Measurements from ENCODE around the gene NOX3.

Gene NOX3

GRCh38 chr6:155434096-155434495 lies 21.5 kb downstream of the NOX3 start:
- Mint-ChIP-seq H3K4me1 (peaks cover 11 to 12% of the 10 kb centered on the region in 2 donors), H3K9me3 (no peaks in the 10 kb centered on the region), H3K4me3 (no peak overlapping the region), H3K27ac (no peak overlapping the region), H3K27me3 (peaks cover 3 to 9% of the 10 kb centered on the region in 2 donors), H3K36me3 (no peaks in the 10 kb centered on the region)
- no peak for DNase-seq
- ATAC-seq (replicated peaks): no peak

- DNase-seq (no peak), ATAC-seq (replicated peaks) (no peak)
- no peaks in the 10 kb centered on the region for H3K36me3 Mint-ChIP-seq
- H3K4me3 Mint-ChIP-seq: no peak overlapping the region
- no peaks in the 10 kb centered on the region for H3K27me3 Mint-ChIP-seq
- peaks cover 0 to 5% of the 10 kb centered on the region in 2 donors for H3K4me1 Mint-ChIP-seq
- no peaks in the 10 kb centered on the region for H3K9me3 Mint-ChIP-seq
- no peak overlapping the region for H3K27ac Mint-ChIP-seq
These were observed 23.3 kb downstream of the NOX3 start for GRCh38 chr6:155432293-155432692.

GRCh38 chr6:155429321-155429893 lies 26.2 kb downstream of the NOX3 start:
- no peak overlapping the region for H3K4me3 Mint-ChIP-seq
- no peaks in the 10 kb centered on the region for H3K27me3 Mint-ChIP-seq
- peaks cover 0 to 5% of the 10 kb centered on the region in 2 donors for H3K4me1 Mint-ChIP-seq
- H3K27ac Mint-ChIP-seq: no peak overlapping the region
- no peaks in the 10 kb centered on the region for H3K9me3 Mint-ChIP-seq
- no peak for ATAC-seq (replicated peaks)
- no peak for DNase-seq
- no peaks in the 10 kb centered on the region for H3K36me3 Mint-ChIP-seq

- DNase-seq: no peak
- Mint-ChIP-seq H3K27me3 (no peaks in the 10 kb centered on the region), H3K4me3 (no peak overlapping the region), H3K4me1 (peaks cover 10 to 13% of the 10 kb centered on the region in 2 donors), H3K9me3 (no peaks in the 10 kb centered on the region), H3K27ac (no peak overlapping the region), H3K36me3 (no peaks in the 10 kb centered on the region)
- no peak for ATAC-seq (replicated peaks)
These were observed 29.2 kb downstream of the NOX3 start for GRCh38 chr6:155426408-155426945.

- Mint-ChIP-seq H3K4me1 (peaks cover 23 to 34% of the 10 kb centered on the region in 2 donors), H3K4me3 (no peak overlapping the region), H3K27ac (no peak overlapping the region), H3K36me3 (no peaks in the 10 kb centered on the region), H3K27me3 (no peaks in the 10 kb centered on the region), H3K9me3 (peaks cover 0 to 3% of the 10 kb centered on the region in 2 donors)
- DNase-seq (no peak), ATAC-seq (replicated peaks) (peak in 1 of 2 donors; percentile 48)
These were observed 31.5 kb downstream of the NOX3 start for GRCh38 chr6:155424181-155424580.

GRCh38 chr6:155422635-155423034 lies 33.0 kb downstream of the NOX3 start:
- no peak overlapping the region for H3K27ac Mint-ChIP-seq
- DNase-seq: no peak
- no peaks in the 10 kb centered on the region for H3K36me3 Mint-ChIP-seq
- no peaks in the 10 kb centered on the region for H3K27me3 Mint-ChIP-seq
- peaks cover 36 to 49% of the 10 kb centered on the region in 2 donors for H3K4me1 Mint-ChIP-seq
- no peak overlapping the region for H3K4me3 Mint-ChIP-seq
- ATAC-seq (replicated peaks): no peak
- H3K9me3 Mint-ChIP-seq: peaks cover 0 to 3% of the 10 kb centered on the region in 2 donors

- H3K27ac Mint-ChIP-seq: peak overlapping the region; percentile 80
- DNase-seq (no peak), ATAC-seq (replicated peaks) (no peak)
- H3K4me1 Mint-ChIP-seq: peaks cover 46 to 65% of the 10 kb centered on the region in 2 donors
- no peaks in the 10 kb centered on the region for H3K36me3 Mint-ChIP-seq
- peaks cover 0 to 3% of the 10 kb centered on the region in 2 donors for H3K9me3 Mint-ChIP-seq
- H3K4me3 Mint-ChIP-seq: peak overlapping the region in 1 of 2 donors; percentile 0
- no peaks in the 10 kb centered on the region for H3K27me3 Mint-ChIP-seq
These were observed 35.1 kb downstream of the NOX3 start for GRCh38 chr6:155420492-155420891.

GRCh38 chr6:155419161-155419560 lies 36.5 kb downstream of the NOX3 start:
- Mint-ChIP-seq H3K27ac (peak overlapping the region; percentile 98), H3K4me3 (no peak overlapping the region), H3K9me3 (peaks cover 0 to 3% of the 10 kb centered on the region in 2 donors), H3K27me3 (no peaks in the 10 kb centered on the region), H3K36me3 (no peaks in the 10 kb centered on the region), H3K4me1 (peaks cover 46 to 64% of the 10 kb centered on the region in 2 donors)
- DNase-seq: no peak
- ATAC-seq (replicated peaks): no peak

GRCh38 chr6:155418017-155418761 lies 37.5 kb downstream of the NOX3 start:
- Mint-ChIP-seq H3K27ac (peak overlapping the region; percentile 98), H3K9me3 (peaks cover 0 to 3% of the 10 kb centered on the region in 2 donors), H3K4me1 (peaks cover 43 to 60% of the 10 kb centered on the region in 2 donors), H3K36me3 (no peaks in the 10 kb centered on the region), H3K4me3 (peak overlapping the region; percentile 84 to 86), H3K27me3 (no peaks in the 10 kb centered on the region)
- DNase-seq: peak; percentile 39
- peak; percentile 82 to 84 for ATAC-seq (replicated peaks)

- peaks cover 0 to 3% of the 10 kb centered on the region in 2 donors for H3K9me3 Mint-ChIP-seq
- peaks cover 43 to 60% of the 10 kb centered on the region in 2 donors for H3K4me1 Mint-ChIP-seq
- DNase-seq: no peak
- H3K27ac Mint-ChIP-seq: peak overlapping the region; percentile 98
- no peak for ATAC-seq (replicated peaks)
- H3K36me3 Mint-ChIP-seq: no peaks in the 10 kb centered on the region
- no peaks in the 10 kb centered on the region for H3K27me3 Mint-ChIP-seq
- peak overlapping the region; percentile 84 to 86 for H3K4me3 Mint-ChIP-seq
These were observed 38.2 kb downstream of the NOX3 start for GRCh38 chr6:155417454-155417853.

- Mint-ChIP-seq H3K27ac (no peak overlapping the region), H3K4me3 (no peak overlapping the region), H3K4me1 (peaks cover 31 to 47% of the 10 kb centered on the region in 2 donors), H3K36me3 (no peaks in the 10 kb centered on the region), H3K27me3 (no peaks in the 10 kb centered on the region), H3K9me3 (peaks cover 0 to 3% of the 10 kb centered on the region in 2 donors)
- DNase-seq (no peak), ATAC-seq (replicated peaks) (no peak)
These were observed 39.7 kb downstream of the NOX3 start for GRCh38 chr6:155415953-155416352.

GRCh38 chr6:155414049-155414448 lies 41.6 kb downstream of the NOX3 start:
- no peak overlapping the region for H3K4me3 Mint-ChIP-seq
- DNase-seq (no peak), ATAC-seq (replicated peaks) (no peak)
- peak overlapping the region; percentile 6 for H3K27ac Mint-ChIP-seq
- peaks cover 22 to 31% of the 10 kb centered on the region in 2 donors for H3K4me1 Mint-ChIP-seq
- H3K9me3 Mint-ChIP-seq: no peaks in the 10 kb centered on the region
- H3K27me3 Mint-ChIP-seq: no peaks in the 10 kb centered on the region
- H3K36me3 Mint-ChIP-seq: no peaks in the 10 kb centered on the region

GRCh38 chr6:155412335-155412734 lies 43.3 kb downstream of the NOX3 start:
- H3K27ac Mint-ChIP-seq: no peak overlapping the region
- no peak for DNase-seq
- no peak for ATAC-seq (replicated peaks)

GRCh38 chr6:155411154-155412052 lies 44.2 kb downstream of the NOX3 start:
- no peak overlapping the region for H3K27ac Mint-ChIP-seq

More at GRCh38 chr6:155412335-155412734, 43.3 kb downstream of the NOX3 start:
- Mint-ChIP-seq H3K36me3 (no peaks in the 10 kb centered on the region), H3K27me3 (no peaks in the 10 kb centered on the region), H3K4me1 (peaks cover 9 to 14% of the 10 kb centered on the region in 2 donors), H3K4me3 (no peak overlapping the region), H3K9me3 (no peaks in the 10 kb centered on the region)

More at GRCh38 chr6:155411154-155412052, 44.2 kb downstream of the NOX3 start:
- Mint-ChIP-seq H3K27me3 (no peaks in the 10 kb centered on the region), H3K36me3 (no peaks in the 10 kb centered on the region), H3K4me3 (no peak overlapping the region), H3K9me3 (no peaks in the 10 kb centered on the region), H3K4me1 (peaks cover 5 to 7% of the 10 kb centered on the region in 2 donors)
- DNase-seq (no peak), ATAC-seq (replicated peaks) (no peak)
